HL-60 (cell line): ENCODE measurements around the gene MCRS1.

Source experiments
- DNase-seq, 2 experiments: peaks; one replicate each; pipeline ENCODE4 v3.0.0-alpha.2; 2010 to 2020; ENCODE audit warnings: low read depth in 1 of 2, low spot score in 1 of 2
- H3K27ac ChIP-seq: fragments of 250-450 bp; sonication (Bioruptor Pico); replicated peaks from 2 replicates; pipeline ENCODE4 v1.5.1; 2020; ENCODE audit warnings: mild to moderate bottlenecking, moderate library complexity
- H3K27me3 ChIP-seq: fragments of 250-450 bp; sonication (Bioruptor Pico); 2 replicates; pipeline ENCODE4 v1.5.1; 2021; ENCODE audit warnings: mild to moderate bottlenecking, moderate library complexity; ENCODE audit not compliant: insufficient read depth, poor library complexity, severe bottlenecking
- H3K4me3 ChIP-seq: replicated peaks from 2 replicates; pipeline ENCODE4 v1.5.1; 2011; ENCODE audit warnings: mild to moderate bottlenecking, control low read depth, low read length; ENCODE audit not compliant: insufficient read depth
- GABPA ChIP-seq: IDR thresholded peaks from 2 replicates; pipeline ENCODE4 v1.6.1; 2012; ENCODE audit warnings: low read depth
- POLR2AphosphoS5 ChIP-seq: IDR thresholded peaks from 2 replicates; pipeline ENCODE4 v1.6.1; 2012; ENCODE audit warnings: low read depth
- SPI1 ChIP-seq: IDR thresholded peaks from 2 replicates; pipeline ENCODE4 v1.6.1; 2012; ENCODE audit warnings: low read depth, mild to moderate bottlenecking, borderline replicate concordance
- TF ChIP-seq, protein P1 (sequence below): IDR thresholded peaks from 2 replicates; pipeline ENCODE4 v1.6.1; 2012; ENCODE audit warnings: low read depth; ENCODE audit not compliant: insufficient replicate concordance
- TF ChIP-seq, protein P2 (sequence below): IDR thresholded peaks from one replicate; pipeline ENCODE4 v1.5.1; 2011; ENCODE audit warnings: low read length, control low read depth, inconsistent platforms; ENCODE audit not compliant: insufficient read depth

MCRS1 gene

DNA sequence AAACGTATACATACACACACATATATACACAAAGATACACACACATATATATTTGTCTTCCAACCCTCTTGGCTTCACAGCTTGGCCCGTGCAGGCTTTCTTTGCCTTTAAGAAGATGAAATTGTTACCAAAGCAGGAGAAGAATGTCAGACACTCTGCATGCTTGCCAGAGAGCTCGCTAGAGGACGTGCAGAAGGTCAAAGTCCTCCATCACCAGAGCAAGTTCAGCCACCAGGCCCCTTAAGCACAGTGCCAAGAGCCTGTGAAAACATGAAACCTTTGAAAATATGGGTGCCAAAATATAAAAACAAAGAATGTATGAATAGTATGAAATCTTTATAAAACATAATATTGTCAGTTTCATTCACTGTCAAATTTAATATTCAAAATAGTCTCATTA lies 14.9 kb upstream of the MCRS1 start:
- Histone ChIP-seq H3K27ac (no peak overlapping the region), H3K4me3 (no peak overlapping the region), H3K27me3 (no peaks in the 10 kb centered on the region)
- TF ChIP-seq POLR2AphosphoS5: no peak
- TF ChIP-seq, protein P1, sequence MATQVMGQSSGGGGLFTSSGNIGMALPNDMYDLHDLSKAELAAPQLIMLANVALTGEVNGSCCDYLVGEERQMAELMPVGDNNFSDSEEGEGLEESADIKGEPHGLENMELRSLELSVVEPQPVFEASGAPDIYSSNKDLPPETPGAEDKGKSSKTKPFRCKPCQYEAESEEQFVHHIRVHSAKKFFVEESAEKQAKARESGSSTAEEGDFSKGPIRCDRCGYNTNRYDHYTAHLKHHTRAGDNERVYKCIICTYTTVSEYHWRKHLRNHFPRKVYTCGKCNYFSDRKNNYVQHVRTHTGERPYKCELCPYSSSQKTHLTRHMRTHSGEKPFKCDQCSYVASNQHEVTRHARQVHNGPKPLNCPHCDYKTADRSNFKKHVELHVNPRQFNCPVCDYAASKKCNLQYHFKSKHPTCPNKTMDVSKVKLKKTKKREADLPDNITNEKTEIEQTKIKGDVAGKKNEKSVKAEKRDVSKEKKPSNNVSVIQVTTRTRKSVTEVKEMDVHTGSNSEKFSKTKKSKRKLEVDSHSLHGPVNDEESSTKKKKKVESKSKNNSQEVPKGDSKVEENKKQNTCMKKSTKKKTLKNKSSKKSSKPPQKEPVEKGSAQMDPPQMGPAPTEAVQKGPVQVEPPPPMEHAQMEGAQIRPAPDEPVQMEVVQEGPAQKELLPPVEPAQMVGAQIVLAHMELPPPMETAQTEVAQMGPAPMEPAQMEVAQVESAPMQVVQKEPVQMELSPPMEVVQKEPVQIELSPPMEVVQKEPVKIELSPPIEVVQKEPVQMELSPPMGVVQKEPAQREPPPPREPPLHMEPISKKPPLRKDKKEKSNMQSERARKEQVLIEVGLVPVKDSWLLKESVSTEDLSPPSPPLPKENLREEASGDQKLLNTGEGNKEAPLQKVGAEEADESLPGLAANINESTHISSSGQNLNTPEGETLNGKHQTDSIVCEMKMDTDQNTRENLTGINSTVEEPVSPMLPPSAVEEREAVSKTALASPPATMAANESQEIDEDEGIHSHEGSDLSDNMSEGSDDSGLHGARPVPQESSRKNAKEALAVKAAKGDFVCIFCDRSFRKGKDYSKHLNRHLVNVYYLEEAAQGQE: no peak
- TF ChIP-seq, protein P2, sequence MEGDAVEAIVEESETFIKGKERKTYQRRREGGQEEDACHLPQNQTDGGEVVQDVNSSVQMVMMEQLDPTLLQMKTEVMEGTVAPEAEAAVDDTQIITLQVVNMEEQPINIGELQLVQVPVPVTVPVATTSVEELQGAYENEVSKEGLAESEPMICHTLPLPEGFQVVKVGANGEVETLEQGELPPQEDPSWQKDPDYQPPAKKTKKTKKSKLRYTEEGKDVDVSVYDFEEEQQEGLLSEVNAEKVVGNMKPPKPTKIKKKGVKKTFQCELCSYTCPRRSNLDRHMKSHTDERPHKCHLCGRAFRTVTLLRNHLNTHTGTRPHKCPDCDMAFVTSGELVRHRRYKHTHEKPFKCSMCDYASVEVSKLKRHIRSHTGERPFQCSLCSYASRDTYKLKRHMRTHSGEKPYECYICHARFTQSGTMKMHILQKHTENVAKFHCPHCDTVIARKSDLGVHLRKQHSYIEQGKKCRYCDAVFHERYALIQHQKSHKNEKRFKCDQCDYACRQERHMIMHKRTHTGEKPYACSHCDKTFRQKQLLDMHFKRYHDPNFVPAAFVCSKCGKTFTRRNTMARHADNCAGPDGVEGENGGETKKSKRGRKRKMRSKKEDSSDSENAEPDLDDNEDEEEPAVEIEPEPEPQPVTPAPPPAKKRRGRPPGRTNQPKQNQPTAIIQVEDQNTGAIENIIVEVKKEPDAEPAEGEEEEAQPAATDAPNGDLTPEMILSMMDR: no peak
- no peak for TF ChIP-seq SPI1
- TF ChIP-seq GABPA: no peak
- DNase-seq: no peak

DNA sequence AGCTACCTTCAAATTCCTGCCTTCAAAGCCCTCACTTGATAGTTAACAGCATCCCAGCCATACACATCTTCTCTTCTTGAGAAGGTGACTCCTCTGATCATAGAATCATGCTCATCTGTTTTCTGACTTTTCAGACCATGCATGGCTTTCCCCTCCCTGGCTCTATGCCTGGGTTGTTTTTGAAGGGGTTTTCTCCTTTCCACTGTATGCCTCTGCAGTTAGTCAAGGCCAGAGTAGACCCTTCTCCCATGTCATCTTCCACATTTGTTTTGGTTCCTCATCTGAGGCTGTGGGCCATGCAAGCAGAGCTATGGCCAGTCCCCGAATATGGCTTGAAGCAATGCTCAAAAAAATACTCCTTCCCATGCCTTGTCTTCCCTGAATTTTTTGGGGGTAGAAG lies 14.3 kb upstream of the MCRS1 start:
- no peaks in the 10 kb centered on the region for H3K27me3 ChIP-seq
- no peak overlapping the region for H3K27ac ChIP-seq
- no peak for TF ChIP-seq POLR2AphosphoS5
- TF ChIP-seq, protein P1: no peak
- no peak for TF ChIP-seq GABPA
- TF ChIP-seq SPI1: no peak
- TF ChIP-seq, protein P2: no peak
- DNase-seq: no peak
- H3K4me3 ChIP-seq: no peak overlapping the region

DNA sequence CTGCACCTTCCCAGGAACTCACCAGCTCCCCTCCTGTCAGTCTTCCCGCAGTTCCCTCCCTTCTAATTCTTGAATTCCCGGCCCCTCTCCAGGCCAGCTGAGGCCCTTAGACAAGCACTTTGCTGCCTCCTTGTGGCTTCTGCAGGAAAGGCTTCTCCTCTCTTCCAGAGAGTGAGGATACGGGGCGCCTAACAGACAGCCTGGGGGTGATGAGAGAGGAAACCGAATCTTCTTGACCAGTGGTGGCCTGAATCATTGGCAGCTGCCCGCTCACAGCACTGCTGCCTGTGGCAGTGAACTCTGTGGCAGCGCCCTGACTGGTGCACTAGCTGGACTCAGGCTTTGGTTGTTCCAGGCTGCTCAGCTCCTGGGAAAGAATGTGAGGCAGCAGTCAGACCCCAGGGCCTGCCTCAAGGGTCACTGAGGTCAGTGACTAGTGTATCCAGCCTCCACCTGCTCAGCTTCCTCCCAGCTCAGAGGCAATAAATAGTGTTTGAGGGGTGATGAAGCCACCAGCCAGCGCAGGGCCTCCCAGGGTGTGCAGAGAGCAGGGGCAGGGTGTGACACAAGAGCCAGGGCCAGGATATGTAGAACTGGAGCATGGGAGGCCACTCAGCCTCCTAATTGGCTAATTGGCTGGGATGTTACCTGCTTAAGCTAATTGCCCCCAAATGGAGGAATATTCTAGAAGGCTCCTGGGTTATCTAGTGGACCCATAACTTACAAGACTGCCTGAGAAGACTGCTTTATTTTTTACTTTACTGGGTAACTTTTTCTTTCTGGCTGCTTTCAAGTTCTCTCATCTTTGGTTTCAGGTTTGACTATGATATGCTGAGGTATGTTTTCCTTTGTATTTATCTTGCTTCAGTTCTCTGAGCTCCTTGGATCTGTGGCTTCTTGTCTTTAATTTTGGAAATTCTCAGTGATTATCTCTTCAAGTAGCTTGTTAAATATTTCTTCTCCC lies 12.9 kb upstream of the MCRS1 start:
- TF ChIP-seq, protein P1: no peak
- no peak for TF ChIP-seq GABPA
- TF ChIP-seq, protein P2: peak; percentile 60
- no peak overlapping the region for H3K27ac ChIP-seq
- peak in 1 of 2 experiments; percentile 60 for DNase-seq

More for the DNA sequence above, 12.9 kb upstream of the MCRS1 start:
- Histone ChIP-seq H3K27me3 (no peaks in the 10 kb centered on the region), H3K4me3 (no peak overlapping the region)
